ENCODE results near the gene MB.

The MB gene

GRCh38 chr22:35576671-35577070, 40.5 kb downstream of the MB start:
- Histone ChIP-seq H3K4me1 (ENCODE audit: control insufficient read depth, insufficient read depth, low read length) (no peaks in the 10 kb centered on the region), H3K27me3 (ENCODE audit: control insufficient read depth, insufficient read depth, low read length) (no peaks in the 10 kb centered on the region), H3K9me3 (ENCODE audit: control insufficient read depth, insufficient read depth, low read length) (no peaks in the 10 kb centered on the region), H3K36me3 (ENCODE audit: control insufficient read depth, insufficient read depth, low read length) (no peaks in the 10 kb centered on the region), H3K4me3 (ENCODE audit: low read depth, low read length) (no peak overlapping the region), H3K9ac (ENCODE audit: low read depth, low read length) (no peak overlapping the region)

- H3K36me3 ChIP-seq (ENCODE audit: control insufficient read depth, insufficient read depth, low read length), result no peaks in the 10 kb centered on the region
- no peaks in the 10 kb centered on the region for H3K27me3 ChIP-seq (ENCODE audit: control insufficient read depth, insufficient read depth, low read length)
These were observed 41.9 kb downstream of the MB start for GRCh38 chr22:35575116-35575748.

GRCh38 chr22:35572556-35572955, 44.6 kb downstream of the MB start:
- H3K4me3 ChIP-seq (ENCODE audit: low read depth, low read length), result no peak overlapping the region
- no peaks in the 10 kb centered on the region for H3K4me1 ChIP-seq (ENCODE audit: control insufficient read depth, insufficient read depth, low read length)
- H3K36me3 ChIP-seq (ENCODE audit: control insufficient read depth, insufficient read depth, low read length), result no peaks in the 10 kb centered on the region
- no peaks in the 10 kb centered on the region for H3K9me3 ChIP-seq (ENCODE audit: control insufficient read depth, insufficient read depth, low read length)
- H3K9ac ChIP-seq (ENCODE audit: low read depth, low read length), result no peak overlapping the region
- no peaks in the 10 kb centered on the region for H3K27me3 ChIP-seq (ENCODE audit: control insufficient read depth, insufficient read depth, low read length)

More at GRCh38 chr22:35575116-35575748, 41.9 kb downstream of the MB start:
- H3K9me3 ChIP-seq (ENCODE audit: control insufficient read depth, insufficient read depth, low read length), result no peaks in the 10 kb centered on the region
- H3K4me3 ChIP-seq (ENCODE audit: low read depth, low read length), result no peak overlapping the region
- no peak overlapping the region for H3K9ac ChIP-seq (ENCODE audit: low read depth, low read length)
- no peaks in the 10 kb centered on the region for H3K4me1 ChIP-seq (ENCODE audit: control insufficient read depth, insufficient read depth, low read length)

GRCh38 chr22:35570686-35571194, 46.4 kb downstream of the MB start:
- Histone ChIP-seq H3K4me3 (ENCODE audit: low read depth, low read length) (no peak overlapping the region), H3K4me1 (ENCODE audit: control insufficient read depth, insufficient read depth, low read length) (no peaks in the 10 kb centered on the region), H3K9ac (ENCODE audit: low read depth, low read length) (no peak overlapping the region), H3K27me3 (ENCODE audit: control insufficient read depth, insufficient read depth, low read length) (no peaks in the 10 kb centered on the region), H3K36me3 (ENCODE audit: control insufficient read depth, insufficient read depth, low read length) (no peaks in the 10 kb centered on the region), H3K9me3 (ENCODE audit: control insufficient read depth, insufficient read depth, low read length) (no peaks in the 10 kb centered on the region)

- Histone ChIP-seq H3K4me1 (ENCODE audit: control insufficient read depth, insufficient read depth, low read length) (no peaks in the 10 kb centered on the region), H3K4me3 (ENCODE audit: low read depth, low read length) (no peak overlapping the region), H3K27me3 (ENCODE audit: control insufficient read depth, insufficient read depth, low read length) (no peaks in the 10 kb centered on the region), H3K9me3 (ENCODE audit: control insufficient read depth, insufficient read depth, low read length) (no peaks in the 10 kb centered on the region), H3K9ac (ENCODE audit: low read depth, low read length) (no peak overlapping the region), H3K36me3 (ENCODE audit: control insufficient read depth, insufficient read depth, low read length) (no peaks in the 10 kb centered on the region)
These were observed 47.2 kb downstream of the MB start for GRCh38 chr22:35569916-35570315.

GRCh38 chr22:35568751-35569739, 48.1 kb downstream of the MB start:
- Histone ChIP-seq H3K4me1 (ENCODE audit: control insufficient read depth, insufficient read depth, low read length) (no peaks in the 10 kb centered on the region), H3K36me3 (ENCODE audit: control insufficient read depth, insufficient read depth, low read length) (no peaks in the 10 kb centered on the region), H3K9ac (ENCODE audit: low read depth, low read length) (no peak overlapping the region), H3K9me3 (ENCODE audit: control insufficient read depth, insufficient read depth, low read length) (no peaks in the 10 kb centered on the region), H3K4me3 (ENCODE audit: low read depth, low read length) (no peak overlapping the region), H3K27me3 (ENCODE audit: control insufficient read depth, insufficient read depth, low read length) (no peaks in the 10 kb centered on the region)

GRCh38 chr22:35567351-35568141, 49.6 kb downstream of the MB start:
- Histone ChIP-seq H3K27me3 (ENCODE audit: control insufficient read depth, insufficient read depth, low read length) (no peaks in the 10 kb centered on the region), H3K9ac (ENCODE audit: low read depth, low read length) (no peak overlapping the region), H3K36me3 (ENCODE audit: control insufficient read depth, insufficient read depth, low read length) (no peaks in the 10 kb centered on the region), H3K4me1 (ENCODE audit: control insufficient read depth, insufficient read depth, low read length) (no peaks in the 10 kb centered on the region), H3K9me3 (ENCODE audit: control insufficient read depth, insufficient read depth, low read length) (no peaks in the 10 kb centered on the region), H3K4me3 (ENCODE audit: low read depth, low read length) (no peak overlapping the region)

GRCh38 chr22:35564975-35565867, 51.9 kb downstream of the MB start:
- H3K9me3 ChIP-seq (ENCODE audit: control insufficient read depth, insufficient read depth, low read length), result no peaks in the 10 kb centered on the region
- no peak overlapping the region for H3K9ac ChIP-seq (ENCODE audit: low read depth, low read length)
- H3K4me1 ChIP-seq (ENCODE audit: control insufficient read depth, insufficient read depth, low read length), result no peaks in the 10 kb centered on the region
- H3K4me3 ChIP-seq (ENCODE audit: low read depth, low read length), result no peak overlapping the region
- no peaks in the 10 kb centered on the region for H3K36me3 ChIP-seq (ENCODE audit: control insufficient read depth, insufficient read depth, low read length)
- no peaks in the 10 kb centered on the region for H3K27me3 ChIP-seq (ENCODE audit: control insufficient read depth, insufficient read depth, low read length)

- no peaks in the 10 kb centered on the region for H3K9me3 ChIP-seq (ENCODE audit: control insufficient read depth, insufficient read depth, low read length)
- H3K36me3 ChIP-seq (ENCODE audit: control insufficient read depth, insufficient read depth, low read length), result no peaks in the 10 kb centered on the region
- H3K27me3 ChIP-seq (ENCODE audit: control insufficient read depth, insufficient read depth, low read length), result no peaks in the 10 kb centered on the region
- no peaks in the 10 kb centered on the region for H3K4me1 ChIP-seq (ENCODE audit: control insufficient read depth, insufficient read depth, low read length)
- no peak overlapping the region for H3K4me3 ChIP-seq (ENCODE audit: low read depth, low read length)
- no peak overlapping the region for H3K9ac ChIP-seq (ENCODE audit: low read depth, low read length)
These were observed 53.9 kb downstream of the MB start for GRCh38 chr22:35563211-35563610.

- Histone ChIP-seq H3K9ac (ENCODE audit: low read depth, low read length) (no peak overlapping the region), H3K27me3 (ENCODE audit: control insufficient read depth, insufficient read depth, low read length) (no peaks in the 10 kb centered on the region), H3K4me1 (ENCODE audit: control insufficient read depth, insufficient read depth, low read length) (no peaks in the 10 kb centered on the region), H3K9me3 (ENCODE audit: control insufficient read depth, insufficient read depth, low read length) (no peaks in the 10 kb centered on the region), H3K36me3 (ENCODE audit: control insufficient read depth, insufficient read depth, low read length) (no peaks in the 10 kb centered on the region), H3K4me3 (ENCODE audit: low read depth, low read length) (no peak overlapping the region)
These were observed 55.2 kb downstream of the MB start for GRCh38 chr22:35561796-35562526.

Data from iPS-15b (cell line).